Inflammatory macrophage treated with lipopolysaccharide for 4 hours (primary cell): ENCODE data around the gene PCK2.

Experiments used
- DNase-seq: peaks from one replicate; pipeline ENCODE4 v3.0.0-alpha.2; 2020

PCK2 gene

DNA sequence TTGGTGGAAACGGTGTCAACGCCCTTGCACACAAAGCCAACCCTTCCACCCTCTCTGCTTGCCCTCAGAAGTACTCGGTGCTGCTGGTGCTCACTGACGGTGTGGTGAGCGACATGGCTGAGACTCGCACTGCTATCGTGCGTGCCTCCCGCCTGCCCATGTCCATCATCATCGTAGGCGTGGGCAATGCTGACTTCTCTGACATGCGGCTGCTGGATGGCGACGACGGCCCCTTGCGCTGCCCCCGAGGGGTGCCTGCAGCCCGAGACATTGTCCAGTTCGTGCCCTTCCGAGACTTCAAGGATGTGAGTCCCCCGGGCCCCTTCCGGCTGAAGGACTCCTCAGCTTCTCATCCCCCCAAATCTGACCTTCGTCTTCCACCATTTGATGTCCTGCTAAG lies 17.0 kb upstream of the PCK2 start:
- no peak for DNase-seq

DNA sequence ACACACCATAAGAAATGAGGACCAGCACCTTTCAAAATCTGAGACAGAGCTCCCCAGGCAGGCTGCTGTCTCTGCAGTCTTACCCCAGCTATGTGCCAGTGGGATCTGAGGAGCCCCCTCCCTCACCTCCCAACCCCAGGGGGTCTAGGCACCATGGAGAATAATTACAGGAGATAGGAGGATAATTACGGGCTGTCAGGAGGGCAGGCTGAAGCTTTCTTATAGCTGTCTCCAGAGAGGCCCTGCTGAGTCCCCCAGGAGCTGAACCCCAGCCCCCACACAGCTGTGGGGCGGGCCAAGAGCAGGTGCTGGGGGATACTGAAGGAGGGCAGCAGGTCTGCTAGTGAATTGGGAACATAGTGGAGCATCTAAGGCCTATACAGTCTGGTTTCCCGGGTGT lies 16.0 kb upstream of the PCK2 start:
- DNase-seq, result no peak

DNA sequence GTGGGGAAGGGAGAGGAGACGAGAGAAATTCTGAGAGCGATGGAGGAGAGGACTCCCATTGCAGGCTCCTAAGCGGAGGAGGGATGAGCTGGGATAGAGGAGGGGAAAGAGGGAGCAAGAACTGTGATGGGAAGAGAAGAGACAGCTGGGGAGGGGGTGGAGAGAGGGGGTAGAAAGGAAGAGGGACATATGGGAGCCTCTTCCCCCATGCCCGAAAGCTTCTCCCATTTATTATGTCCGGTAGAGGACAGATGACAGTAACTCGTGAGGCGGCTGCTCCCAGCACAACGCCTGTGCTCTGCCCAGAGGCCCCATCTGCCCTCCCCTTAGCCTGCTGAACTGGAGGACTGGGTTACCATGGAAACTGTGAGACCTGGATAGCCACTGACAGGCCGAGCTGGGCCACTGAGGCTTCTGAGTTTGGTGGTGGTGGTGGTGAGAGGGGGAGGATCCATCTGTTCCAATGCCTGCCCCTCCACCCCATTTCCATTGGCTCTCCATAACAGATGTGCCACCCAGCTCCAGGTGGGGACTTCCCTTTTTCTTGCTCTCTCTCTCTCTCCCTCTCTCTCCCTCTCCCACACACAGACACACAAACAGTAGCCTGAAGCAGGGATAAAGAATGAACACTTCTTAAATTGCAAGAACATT lies 14.5 kb upstream of the PCK2 start:
- no peak for DNase-seq

DNA sequence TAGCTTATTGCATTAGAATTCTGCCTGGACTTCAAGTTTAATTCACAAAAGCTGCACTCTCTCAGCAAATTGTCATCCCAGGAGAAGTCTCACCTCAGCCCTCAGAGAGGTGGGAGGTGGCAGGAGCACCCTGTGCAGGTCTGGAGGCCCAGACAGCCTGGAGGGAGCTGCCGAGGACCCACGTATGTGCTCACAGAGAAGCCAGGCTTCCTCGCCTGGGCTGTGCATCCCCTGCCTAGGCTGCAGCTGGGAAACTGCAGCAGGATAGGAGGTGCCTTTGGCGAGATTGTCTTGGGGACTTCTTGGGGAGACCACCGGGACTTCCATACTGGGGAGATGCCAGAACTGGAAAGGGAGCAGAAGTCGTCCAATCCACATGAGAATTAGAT lies 14.0 kb upstream of the PCK2 start:
- DNase-seq, result no peak

DNA sequence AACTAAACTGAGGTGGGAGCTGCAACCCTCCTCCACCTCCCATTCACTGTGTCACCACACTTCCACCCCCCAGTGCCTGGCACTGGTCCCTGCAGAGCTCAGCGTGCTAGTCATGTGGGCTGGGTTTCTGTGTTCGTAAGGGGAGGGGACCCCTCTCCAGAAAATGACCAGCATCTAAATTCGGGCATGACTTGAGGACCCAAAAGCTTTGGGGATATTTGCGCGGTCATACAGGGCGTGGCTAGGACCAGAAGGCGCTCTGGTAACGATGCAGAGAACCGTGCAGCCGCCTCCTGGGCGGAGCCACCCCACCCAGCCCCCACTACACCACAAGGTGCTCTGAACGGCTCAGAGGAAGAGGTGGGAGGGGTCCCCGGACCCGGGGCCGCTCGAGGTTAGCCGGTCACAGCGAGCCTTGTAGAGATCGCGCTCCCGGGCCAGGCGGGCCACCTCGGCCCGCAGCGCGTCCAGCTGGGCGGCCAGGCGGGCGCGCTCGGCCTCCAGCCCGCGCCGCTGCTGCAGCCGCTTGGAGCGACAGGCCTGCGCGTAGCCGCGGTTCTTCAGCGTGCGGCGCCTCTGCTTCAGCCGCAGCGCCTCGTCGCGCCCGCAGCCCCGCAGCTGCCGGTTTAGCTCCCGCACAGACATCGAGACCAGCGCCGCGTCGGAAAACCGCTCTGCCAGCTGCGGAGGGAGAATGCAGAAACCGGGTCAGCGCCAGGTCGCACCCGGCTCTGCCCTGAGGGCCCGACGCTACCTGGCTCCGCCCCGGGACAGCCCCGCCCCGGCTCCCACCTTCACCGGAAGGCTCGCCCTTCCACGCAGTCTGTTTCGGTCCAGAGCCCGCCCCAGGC lies 13.0 kb upstream of the PCK2 start:
- peak; percentile 18 for DNase-seq

DNA sequence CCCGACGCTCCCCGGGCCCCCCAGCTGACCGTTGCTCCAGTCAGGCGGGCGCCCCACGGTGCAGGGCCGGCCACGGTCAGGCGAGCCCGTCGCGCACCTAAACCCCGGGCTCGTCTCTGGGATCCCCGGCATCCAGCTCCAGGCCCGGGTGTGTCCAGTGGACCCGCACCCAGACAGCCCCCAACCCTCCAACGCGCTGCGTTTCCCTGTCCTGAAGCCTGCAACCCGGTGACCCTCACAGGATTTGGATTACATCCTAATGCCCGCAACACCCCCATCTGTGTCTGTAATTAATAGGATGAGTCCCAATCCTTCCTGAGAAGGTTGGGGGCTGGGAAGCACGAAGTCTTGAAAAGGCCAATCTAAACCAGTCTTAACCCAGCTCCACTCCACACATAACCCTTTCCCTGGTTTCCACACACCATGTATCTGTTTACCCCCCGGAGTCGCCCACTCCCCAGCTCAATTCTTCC lies 12.3 kb upstream of the PCK2 start:
- DNase-seq, result no peak

DNA sequence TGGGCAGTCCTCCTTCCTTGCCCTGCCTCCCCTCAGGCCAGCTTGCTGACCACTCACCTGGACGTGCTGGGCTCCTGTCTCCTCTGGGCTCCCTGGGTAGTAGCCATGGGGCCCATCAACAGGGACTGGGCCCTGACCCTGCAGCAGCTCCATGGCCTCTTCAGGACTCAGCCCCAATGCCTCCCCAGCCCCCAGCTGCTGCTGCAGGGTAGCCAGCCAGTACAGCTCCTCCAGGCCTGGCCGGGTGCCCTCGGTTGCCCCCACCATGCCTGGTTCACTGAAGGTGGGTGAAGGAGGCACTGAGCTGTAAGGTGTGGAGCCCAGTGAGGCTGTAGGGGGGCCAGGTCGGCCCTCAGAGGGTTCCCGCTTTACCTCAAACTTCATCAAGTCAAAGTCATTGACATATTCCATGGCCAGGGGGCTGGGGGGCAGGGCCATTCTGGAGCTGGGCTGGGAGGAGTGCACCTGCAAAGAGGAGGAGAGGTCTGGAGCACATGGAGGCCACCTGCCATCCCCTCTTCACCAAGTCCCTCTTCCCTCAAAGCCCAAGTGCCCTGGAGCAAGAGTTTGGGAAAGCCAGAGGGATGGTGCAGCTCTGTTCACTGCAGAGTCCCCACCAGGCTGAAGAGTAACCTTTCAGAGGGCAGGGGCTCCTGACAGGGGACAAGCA lies 11.6 kb upstream of the PCK2 start:
- DNase-seq, result no peak

DNA sequence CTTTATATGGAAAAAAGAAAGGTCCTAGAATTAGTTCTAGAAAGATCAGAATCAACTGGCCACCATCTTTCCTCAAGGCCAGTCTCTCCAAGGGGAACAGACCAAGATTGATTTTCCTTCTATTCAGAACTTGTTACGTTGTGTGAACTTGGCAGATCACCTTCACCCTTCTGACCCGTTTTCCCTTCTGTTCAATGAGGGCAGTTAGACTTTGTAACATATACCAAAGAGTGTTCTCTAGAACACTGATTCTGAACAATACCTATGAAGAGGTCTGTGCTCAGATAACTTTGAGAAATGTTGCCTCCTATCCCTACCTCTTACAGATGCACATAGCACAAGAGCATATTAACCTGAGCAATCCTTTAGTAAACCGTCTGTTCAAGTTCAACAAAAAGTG lies 10.6 kb upstream of the PCK2 start:
- DNase-seq, result no peak

DNA sequence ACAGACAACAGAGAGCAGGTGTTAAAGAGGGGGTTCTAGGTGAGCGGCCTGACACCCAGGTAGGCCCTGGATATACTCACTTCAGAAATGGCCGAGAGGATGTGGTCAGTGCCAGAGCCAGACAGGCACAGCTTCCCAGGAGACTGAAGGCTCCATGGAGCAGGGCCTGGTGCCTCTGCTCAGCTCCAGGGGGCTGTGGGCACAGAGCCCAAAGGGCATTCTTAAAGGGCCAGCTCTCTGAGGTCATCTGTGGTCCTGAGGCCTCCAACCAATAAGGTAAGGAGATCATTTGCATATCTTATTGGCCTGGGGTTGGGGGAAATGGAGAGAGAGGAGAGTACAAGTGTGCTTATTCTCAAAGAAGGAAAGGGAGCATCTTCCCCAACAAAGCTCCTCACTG lies 9.7 kb upstream of the PCK2 start:
- DNase-seq, result no peak

DNA sequence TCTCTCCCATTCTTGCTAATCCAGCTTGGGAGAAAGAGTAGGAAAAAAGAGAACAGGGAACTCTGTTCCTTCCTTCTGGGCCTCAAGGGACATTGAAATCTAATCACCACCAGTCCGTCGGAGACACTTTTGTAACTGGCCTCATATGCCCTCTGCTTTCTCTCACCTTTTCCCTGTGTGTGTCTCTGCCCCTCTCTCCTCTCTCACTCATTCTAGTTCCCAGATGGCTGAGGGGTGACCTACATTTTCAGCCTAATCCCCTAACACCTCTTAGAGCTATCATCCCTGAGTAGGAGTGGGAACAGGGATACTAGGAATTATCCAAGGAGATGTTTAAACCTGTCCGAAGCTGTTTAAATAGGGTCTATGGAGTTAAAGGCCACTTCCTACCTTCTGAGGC lies 8.9 kb upstream of the PCK2 start:
- no peak for DNase-seq

DNA sequence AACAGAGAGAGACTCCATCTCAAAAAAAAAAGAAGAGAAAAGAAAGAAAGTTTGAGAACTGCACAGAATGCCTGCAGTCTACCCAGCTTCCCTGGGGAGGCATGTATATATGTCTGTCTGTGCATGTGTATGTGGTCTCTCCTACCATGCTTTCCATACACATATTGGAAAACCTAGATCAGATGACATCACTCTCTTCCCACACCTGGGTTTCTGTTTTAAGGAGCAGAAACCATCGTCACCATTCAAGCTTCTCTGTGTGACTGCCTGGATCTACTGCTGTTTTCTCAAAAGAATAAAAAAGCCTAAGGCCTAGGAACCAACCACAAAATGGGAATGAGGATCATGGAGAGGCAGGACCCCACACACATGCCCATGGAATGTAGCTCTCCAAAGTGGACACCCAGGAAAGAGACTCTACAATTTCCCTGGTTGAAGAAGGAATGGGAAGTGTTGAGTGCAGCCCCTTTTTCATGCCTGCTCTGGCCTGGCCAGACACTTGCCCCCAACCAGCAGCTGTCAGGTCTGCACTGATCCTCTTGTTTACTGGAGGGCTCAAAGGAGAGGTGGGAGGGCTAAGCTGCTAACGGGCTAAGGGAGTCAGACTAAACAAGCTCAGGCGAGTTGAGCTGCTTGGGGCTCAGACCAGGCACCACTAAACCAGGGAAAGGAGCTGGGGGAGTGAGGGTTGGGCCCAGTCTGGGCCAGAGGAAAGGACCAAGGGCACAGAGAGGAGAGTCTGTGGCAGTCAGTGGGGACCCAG lies 7.7 kb upstream of the PCK2 start:
- no peak for DNase-seq

DNA sequence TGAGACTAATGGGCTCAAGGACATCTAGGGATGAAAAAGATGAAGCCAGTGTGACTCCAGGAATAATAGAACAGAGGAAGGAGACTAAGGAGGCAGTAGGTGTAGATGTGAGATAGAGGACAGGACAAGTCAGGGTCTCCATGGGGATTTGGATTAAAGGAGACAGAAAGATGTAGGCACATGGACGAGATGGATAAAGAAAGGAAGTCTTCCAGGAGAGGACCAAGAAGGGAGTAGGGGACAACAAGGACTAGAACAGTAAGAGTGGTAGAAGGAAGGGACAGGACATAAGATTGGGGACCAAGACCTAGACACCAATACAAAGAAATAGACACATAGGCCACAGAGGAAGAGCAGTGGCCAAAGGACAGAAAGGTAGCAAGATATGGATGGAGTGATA lies 7.1 kb upstream of the PCK2 start:
- no peak for DNase-seq

DNA sequence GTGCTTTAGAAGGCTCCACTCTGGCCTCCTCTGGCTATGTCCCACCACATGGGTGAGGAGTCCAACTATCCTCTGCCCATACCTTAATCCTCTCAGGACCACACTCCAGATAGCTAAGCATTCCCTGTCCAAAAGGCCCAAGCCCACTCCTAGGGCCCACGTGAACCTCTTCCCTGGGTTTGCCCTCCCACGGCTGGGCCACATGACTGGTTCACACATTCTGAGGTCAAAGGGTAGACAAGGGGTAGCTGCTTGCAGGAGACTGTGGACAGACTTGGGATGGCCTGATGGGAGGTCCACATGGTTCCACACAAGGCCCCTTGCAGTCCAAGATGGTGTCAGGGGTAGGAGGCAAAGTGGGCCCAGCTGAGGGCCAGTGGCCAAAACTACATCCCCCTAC lies 6.0 kb upstream of the PCK2 start:
- DNase-seq, result no peak

DNA sequence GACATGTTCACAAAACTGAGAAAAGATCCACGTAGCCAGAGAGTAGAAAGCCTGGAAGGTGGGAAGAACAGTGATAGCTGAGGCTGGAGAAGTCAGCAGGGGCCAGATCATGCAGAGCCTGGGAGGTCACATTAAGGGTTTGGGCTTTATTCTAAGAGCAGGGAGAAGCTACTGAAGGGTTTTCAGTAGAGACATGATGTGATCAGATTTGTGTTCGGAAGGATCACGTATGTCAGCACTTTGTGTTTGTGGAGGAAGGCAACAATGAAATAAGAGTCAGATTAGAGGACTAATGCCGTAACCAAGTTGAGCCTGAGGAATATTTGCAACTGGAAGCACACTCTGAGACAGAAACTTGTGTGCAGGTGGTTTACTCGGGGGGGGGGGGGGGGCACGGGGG lies 4.2 kb upstream of the PCK2 start:
- no peak for DNase-seq

DNA sequence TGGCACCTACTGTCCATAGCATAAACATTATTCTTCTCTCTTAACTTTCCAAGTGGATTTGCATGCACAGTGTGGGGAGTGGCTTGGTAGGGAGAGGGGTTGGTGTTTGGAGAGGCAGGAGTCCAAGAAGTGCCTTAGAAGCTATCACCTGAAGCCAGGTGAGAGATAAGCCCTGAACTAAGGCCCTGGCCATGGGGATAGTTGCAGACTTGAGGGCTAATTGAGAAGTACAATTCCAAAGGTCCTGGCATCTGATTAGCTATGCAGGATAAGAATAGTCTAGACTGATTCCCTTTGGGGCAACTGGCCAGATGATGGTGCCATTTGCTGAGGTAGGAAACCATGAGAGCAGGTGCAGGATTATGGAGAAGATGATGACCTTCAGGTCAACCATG lies 2.0 kb upstream of the PCK2 start:
- DNase-seq, result no peak

DNA sequence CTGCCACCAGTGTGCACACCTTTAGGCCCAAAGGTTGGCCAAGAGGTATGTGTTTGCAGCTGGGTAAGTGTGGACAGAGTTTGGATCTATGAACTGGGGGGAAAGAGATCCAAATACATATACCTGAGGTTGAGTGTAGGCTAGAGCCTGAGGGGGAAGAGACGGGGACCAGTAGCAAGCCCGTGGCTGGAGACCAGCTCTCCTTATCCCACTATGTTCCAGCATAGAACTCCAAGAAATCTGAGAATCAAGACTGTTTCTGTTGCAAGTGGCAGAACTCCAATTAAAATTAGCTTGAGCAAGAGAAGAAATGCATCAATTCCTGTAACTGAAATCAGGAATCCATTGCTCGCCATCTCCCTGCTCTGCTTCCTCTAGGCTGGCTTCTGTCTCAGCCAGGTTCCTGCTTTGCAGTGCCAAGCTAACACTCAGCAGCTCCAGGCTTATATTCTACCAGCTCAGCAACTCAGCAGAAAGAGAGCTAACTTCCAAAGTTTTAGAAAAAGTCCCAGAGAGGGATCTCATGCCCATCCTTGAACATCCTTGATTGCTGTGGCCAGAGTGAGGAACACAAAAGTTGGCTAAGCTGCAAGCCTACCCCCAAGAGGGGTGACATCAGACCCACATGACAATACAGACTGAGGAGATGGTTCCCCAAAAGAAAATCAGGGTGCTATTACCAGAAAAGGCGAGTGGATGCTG lies 1.5 kb upstream of the PCK2 start:
- DNase-seq, result peak; percentile 76

DNA sequence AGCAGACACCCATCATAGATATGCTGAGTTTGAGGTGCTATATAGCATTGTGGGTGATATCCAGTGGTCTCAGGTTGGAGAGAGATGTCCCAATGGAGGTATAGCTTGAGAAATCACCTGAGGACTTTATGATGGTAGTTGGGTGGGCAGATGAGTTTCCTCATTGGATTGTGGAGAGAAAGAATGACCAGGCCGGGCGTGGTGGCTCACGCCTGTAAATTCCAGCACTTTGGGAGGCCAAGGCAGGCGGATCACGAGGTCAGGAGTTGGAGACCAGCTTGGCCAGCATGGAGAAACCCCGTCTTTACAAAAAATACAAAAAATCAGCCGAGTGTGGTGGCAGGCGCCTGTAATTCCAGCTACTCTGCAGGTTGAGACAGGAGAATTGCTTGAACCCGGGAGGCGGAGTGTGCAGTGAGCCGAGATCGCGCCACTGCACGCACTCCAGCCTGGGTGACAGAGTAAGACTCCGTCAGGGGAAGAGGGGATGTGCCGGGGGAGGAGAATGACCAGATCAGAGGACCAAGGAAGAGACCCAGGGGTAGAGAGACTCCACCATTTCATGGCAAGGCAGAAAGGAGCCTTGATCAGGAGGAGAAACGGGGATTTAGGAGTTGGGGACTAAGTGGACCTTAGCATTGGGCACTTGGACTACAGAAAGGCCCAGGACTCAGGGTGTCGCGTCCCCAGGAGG lies 757 bp upstream of the PCK2 start:
- no peak for DNase-seq

DNA sequence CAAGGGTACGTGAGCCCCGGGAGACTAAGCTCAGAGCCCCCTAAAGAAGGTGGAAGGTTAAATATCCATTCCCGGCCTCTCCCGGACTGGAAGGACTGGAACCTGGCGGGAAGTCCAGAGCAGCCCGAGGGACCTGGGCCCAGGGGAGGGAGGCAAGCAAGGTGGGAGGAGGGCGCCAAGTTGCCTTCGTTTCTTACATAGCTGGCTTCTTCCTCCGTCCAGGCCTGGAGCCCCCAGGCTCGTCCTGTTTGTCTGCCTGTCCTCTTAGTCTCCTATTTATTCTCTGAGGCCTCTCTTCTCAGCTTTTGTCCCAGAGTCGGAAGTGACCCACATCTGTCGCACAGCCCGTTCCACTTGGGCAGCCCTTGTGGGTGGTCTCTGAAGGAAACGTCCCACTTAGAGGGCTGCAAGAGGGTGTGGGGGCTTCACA lies 745 bp downstream of the PCK2 start:
- no peak for DNase-seq

DNA sequence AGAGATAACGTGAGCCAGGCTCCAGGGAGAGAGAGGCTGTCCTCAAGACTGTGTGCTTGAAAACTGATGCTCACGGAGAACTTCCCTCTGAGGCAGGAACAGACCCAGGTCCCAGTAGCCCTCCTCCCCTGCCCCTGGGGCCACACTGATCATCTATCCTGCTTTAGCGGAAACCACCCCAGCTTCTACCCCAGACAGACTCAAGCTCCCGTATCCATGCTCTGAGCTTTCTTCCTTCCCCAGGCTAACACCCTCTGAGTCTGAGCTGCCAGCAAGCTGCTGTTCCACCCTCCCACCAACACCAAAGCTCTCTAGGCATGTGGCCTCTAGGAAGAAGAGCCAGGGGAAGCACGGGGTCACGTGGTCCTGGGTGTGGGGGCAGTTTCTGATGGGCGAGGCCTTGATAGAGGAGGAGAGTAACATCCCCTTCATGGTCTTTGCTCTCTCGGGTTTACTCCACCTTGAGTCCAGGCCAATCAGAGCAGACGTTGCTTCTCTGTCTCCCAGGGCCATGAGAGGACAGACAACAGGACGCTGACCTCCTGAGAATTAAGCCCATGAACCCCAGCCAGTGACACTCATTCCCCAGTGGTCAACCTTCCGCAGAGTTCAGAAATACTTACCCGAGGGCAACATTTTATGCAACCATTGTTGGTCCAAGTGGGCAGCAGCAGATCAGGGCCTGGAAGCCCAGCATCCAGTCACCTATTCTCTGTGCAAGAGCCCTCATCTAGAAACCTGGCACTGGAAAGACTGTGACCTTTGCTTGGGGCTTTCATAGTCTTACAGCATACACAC lies 1.4 kb downstream of the PCK2 start:
- DNase-seq, result peak; percentile 87

DNA sequence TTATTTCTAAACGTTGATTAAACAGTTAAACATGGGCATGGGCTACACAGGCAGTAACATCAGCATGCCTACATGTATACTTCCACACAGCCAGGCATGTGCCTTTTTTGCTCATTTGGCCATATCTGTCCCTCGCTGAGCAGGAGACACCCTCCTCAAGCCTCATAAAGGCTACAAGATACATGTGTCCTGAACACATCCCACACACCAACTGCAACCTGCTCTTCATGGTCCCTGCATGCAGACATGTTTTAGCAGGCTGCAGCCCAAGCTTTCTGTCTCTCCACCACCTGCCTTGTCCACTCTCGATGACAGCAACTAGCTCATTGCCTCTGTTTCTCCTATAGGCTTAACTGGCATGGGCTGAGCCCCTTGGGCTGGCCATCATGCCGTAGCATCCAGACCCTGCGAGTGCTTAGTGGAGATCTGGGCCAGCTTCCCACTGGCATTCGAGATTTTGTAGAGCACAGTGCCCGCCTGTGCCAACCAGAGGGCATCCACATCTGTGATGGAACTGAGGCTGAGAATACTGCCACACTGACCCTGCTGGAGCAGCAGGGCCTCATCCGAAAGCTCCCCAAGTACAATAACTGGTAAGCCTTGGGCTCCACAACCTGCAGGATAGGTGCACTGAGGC lies 2.6 kb downstream of the PCK2 start:
- no peak for DNase-seq
